GM12878 (cell line): Measurements from ENCODE around the gene SLC38A1. TPM values are rescaled to one million over a fixed set of nuclear protein-coding genes. Genes with fewer than 3 reads are reported as not detected.

Experiments used
- ATAC-seq: fragments of 200-7000 bp; cut with Tn5 transposase; 3 replicates; pipeline ENCODE4 v1.9.1; 2020; ENCODE audit warnings: mild to moderate bottlenecking, moderate library complexity
- BruUV-seq: library from RNA; stranded (reverse); fragments of 400-500 nt; replicated peaks from 2 replicates; lab custom pipeline; 2021; lab: Mats Ljungman, UMichigan
- CTCF ChIA-PET: fragments of 300-600 bp; sonication (Branson Sonifier 250); formaldehyde crosslinking; extraction: SDS; loops from one replicate; lab custom pipeline; 2021; ENCODE audit warnings: inconsistent platforms; lab: Yijun Ruan, JAX
- POLR2A ChIA-PET: fragments of 350-600 bp; formaldehyde crosslinking; extraction: SDS; loops from one replicate; lab custom pipeline; 2021; ENCODE audit warnings: inconsistent platforms; lab: Charles Lee
- RAD21 ChIA-PET: fragments of 300-600 bp; sonication (Branson Sonifier 250); formaldehyde crosslinking; loops from one replicate; lab custom pipeline; 2023; ENCODE audit warnings: antibody characterized with exemption; ENCODE audit not compliant: unreplicated experiment; lab: Charles Lee
- SMC1A ChIA-PET: fragments of 300-600 bp; sonication (Branson Sonifier 250); formaldehyde crosslinking; loops from one replicate; lab custom pipeline; 2023; ENCODE audit not compliant: unreplicated experiment, uncharacterized antibody; lab: Charles Lee
- DNase-seq: peaks from one replicate; pipeline ENCODE4 v3.0.0-alpha.2; 2011; ENCODE audit warnings: low read depth, low spot score
- FAIRE-seq: peaks from 3 replicates; lab custom pipeline; 2011; peaks lifted over from hg19 to GRCh38; lab: Jason Lieb, UNC
- H2AFZ ChIP-seq: 2 replicates; pipeline ENCODE4 v1.6.0; 2011; ENCODE audit warnings: low read depth, low read length, control low read depth; ENCODE audit not compliant: control insufficient read depth
- H3K27ac ChIP-seq: 2 replicates; pipeline ENCODE4 v1.5.1; 2011; ENCODE audit warnings: control low read depth; ENCODE audit not compliant: control insufficient read depth, insufficient read depth
- H3K27me3 ChIP-seq, 2 experiments: replicated peaks in 1 of 2; 2 replicates each; pipeline versions ENCODE4 v1.6.0 to v1.6.1; 2011; ENCODE audit warnings: low read length in 1 of 2; ENCODE audit not compliant: control insufficient read depth in 2 of 2, insufficient read depth in 2 of 2
- H3K36me3 ChIP-seq, 2 experiments: 2 replicates each; pipeline ENCODE4 v1.5.1; 2011; ENCODE audit warnings: low read length in 1 of 2; ENCODE audit not compliant: control insufficient read depth in 2 of 2, insufficient read depth in 2 of 2
- H3K4me1 ChIP-seq: 2 replicates; pipeline ENCODE4 v1.6.1; 2011; ENCODE audit warnings: mild to moderate bottlenecking, low read length, moderate library complexity, mixed read lengths; ENCODE audit not compliant: control insufficient read depth, insufficient read depth
- H3K4me2 ChIP-seq: 2 replicates; pipeline ENCODE4 v1.6.0; 2011; ENCODE audit warnings: control low read depth; ENCODE audit not compliant: control insufficient read depth, insufficient read depth
- H3K4me3 ChIP-seq: fragments of 200-600 bp; sonication (generic); 2 replicates; pipeline ENCODE4 v1.5.1; 2016
- H3K79me2 ChIP-seq: 2 replicates; pipeline ENCODE4 v1.6.0; 2011; ENCODE audit warnings: low read length; ENCODE audit not compliant: control insufficient read depth, insufficient read depth
- H3K9ac ChIP-seq: 2 replicates; pipeline ENCODE4 v1.8.0; 2011; ENCODE audit warnings: low read length, control low read depth, mixed read lengths; ENCODE audit not compliant: control insufficient read depth, insufficient read depth
- H3K9me3 ChIP-seq: replicated peaks from 3 replicates; pipeline ENCODE4 v1.5.1; 2011; ENCODE audit warnings: mild to moderate bottlenecking, low read length; ENCODE audit not compliant: control insufficient read depth, insufficient read depth
- H4K20me1 ChIP-seq: 2 replicates; pipeline ENCODE4 v1.6.0; 2011; ENCODE audit not compliant: control insufficient read depth, insufficient read depth
- BCL11A ChIP-seq: IDR thresholded peaks from 2 replicates; pipeline ENCODE4 v1.6.1; 2011; ENCODE audit warnings: low read depth, low read length
- BRCA1 ChIP-seq: IDR thresholded peaks from 2 replicates; pipeline ENCODE4 v1.6.1; 2011; ENCODE audit warnings: low read depth, low read length, improper control_type of control experiment
- CREB1 ChIP-seq: IDR thresholded peaks from 2 replicates; pipeline ENCODE4 v1.6.1; 2012; ENCODE audit warnings: low read depth, mild to moderate bottlenecking, inconsistent platforms
- EP300 ChIP-seq, 2 experiments: fragments of 150-350 bp in 1 of 2; IDR thresholded peaks; 2 replicates each; pipeline ENCODE4 v1.6.1; 2011 to 2012; ENCODE audit warnings: low read depth in 2 of 2, low read length in 2 of 2, borderline replicate concordance in 1 of 2, improper control_type of control experiment in 1 of 2, inconsistent platforms in 1 of 2; ENCODE audit not compliant: control insufficient read depth in 1 of 2
- ETV6 ChIP-seq, 2 experiments: fragments of 450-650 bp in 1 of 2; IDR thresholded peaks in 1 of 2; conservative IDR thresholded peaks in 1 of 2; 2 replicates each; pipeline ENCODE4 v1.6.1; 2014; ENCODE audit warnings: antibody characterized with exemption in 1 of 2, borderline replicate concordance in 1 of 2, low read depth in 1 of 2, mild to moderate bottlenecking in 1 of 2, moderate library complexity in 1 of 2
- EZH2 ChIP-seq: IDR thresholded peaks from 2 replicates; pipeline ENCODE4 v1.6.1; 2012; ENCODE audit warnings: low read depth, mild to moderate bottlenecking, control low read depth, inconsistent platforms, low read length, borderline replicate concordance; ENCODE audit not compliant: control insufficient read depth
- HDAC6 ChIP-seq: fragments of 200-600 bp; sonication (generic); IDR thresholded peaks from one replicate; pipeline ENCODE4 v1.8.0; 2017; ENCODE audit warnings: antibody characterized with exemption; ENCODE audit not compliant: unreplicated experiment
- IKZF2 ChIP-seq, 2 experiments: fragments of 450-650 bp; IDR thresholded peaks; 2 replicates each; pipeline ENCODE4 v1.6.1; 2017; ENCODE audit warnings: mild to moderate bottlenecking in 2 of 2, moderate library complexity in 2 of 2
- JUNB ChIP-seq: IDR thresholded peaks from 2 replicates; pipeline ENCODE4 v1.6.1; 2016; ENCODE audit warnings: antibody characterized with exemption, mild to moderate bottlenecking
- MEF2B ChIP-seq: fragments of 450-650 bp; IDR thresholded peaks from 2 replicates; pipeline ENCODE4 v1.6.1; 2018; ENCODE audit warnings: mild to moderate bottlenecking, moderate library complexity; ENCODE audit not compliant: partially characterized antibody, poor library complexity, severe bottlenecking
- NR2F1 ChIP-seq: fragments of 450-650 bp; conservative IDR thresholded peaks from 2 replicates; pipeline ENCODE4 v1.6.1; 2017; ENCODE audit warnings: mild to moderate bottlenecking
- PAX8 ChIP-seq: fragments of 450-650 bp; IDR thresholded peaks from 2 replicates; pipeline ENCODE4 v1.6.1; 2017; ENCODE audit warnings: mild to moderate bottlenecking, moderate library complexity
- RAD51 ChIP-seq: fragments of 450-650 bp; IDR thresholded peaks from 2 replicates; pipeline ENCODE4 v1.6.1; 2016; ENCODE audit warnings: moderate library complexity, mild to moderate bottlenecking, inconsistent platforms
- RUNX3 ChIP-seq: IDR thresholded peaks from 2 replicates; pipeline ENCODE4 v1.6.1; 2012; ENCODE audit warnings: low read length, inconsistent platforms
- SPI1 ChIP-seq: IDR thresholded peaks from 2 replicates; pipeline ENCODE4 v1.6.1; 2011; ENCODE audit warnings: low read depth, mild to moderate bottlenecking, low read length, moderate library complexity, borderline replicate concordance; ENCODE audit not compliant: insufficient read depth
- TCF7 ChIP-seq: IDR thresholded peaks from 2 replicates; pipeline ENCODE4 v1.6.1; 2014; ENCODE audit warnings: antibody characterized with exemption, borderline replicate concordance
- ZNF217 ChIP-seq: fragments of 450-650 bp; IDR thresholded peaks from 2 replicates; pipeline ENCODE4 v1.6.1; 2017; ENCODE audit warnings: antibody characterized with exemption, mild to moderate bottlenecking
- ZNF687 ChIP-seq: fragments of 450-650 bp; IDR thresholded peaks from 2 replicates; pipeline ENCODE4 v1.6.1; 2017; ENCODE audit warnings: mild to moderate bottlenecking, moderate library complexity
- in situ Hi-C: fragments of 300-500 bp; cut with MboI; formaldehyde crosslinking; loops from 9 replicates; pipeline ENCODE4 v1.14.3; 2018; ENCODE audit warnings: mixed read lengths
- intact Hi-C: fragments of 100-400 bp; cut with micrococcal nuclease; formaldehyde crosslinking; loops from one replicate; pipeline ENCODE4 v1.14.2; 2022; ENCODE audit not compliant: unreplicated experiment
- polyA plus RNA-seq, 11 experiments: library from polyadenylated mRNA; depleted of rRNA in 4 of 11; unstranded in 6 of 11; stranded (reverse) in 5 of 11; fragments of >200 nt; fragmentation: Nextera tagmentation in 4 of 11; fragmentation: Illumina TruSeq in 1 of 11; extraction: Ambion mirVana in 4 of 11; extraction: Trizol in 1 of 11; gene quantifications; 1 replicate in 1 of 11; 2 replicates in 10 of 11; pipeline versions ENCODE4 v1.2.1 to v1.2.3, GENCODE V29; 2011 to 2016; ENCODE audit warnings: inconsistent platforms in 2 of 11, missing spikeins in 2 of 11, low read depth in 1 of 11
- total RNA-seq, 4 experiments: library from RNA; depleted of rRNA in 3 of 4; stranded (reverse); fragments of >200 nt in 3 of 4; fragmentation: Illumina TruSeq in 1 of 4; extraction: Trizol in 1 of 4; gene quantifications; 2 replicates each; pipeline versions ENCODE4 v1.2.1 to v1.2.3, GENCODE V29; 2013 to 2021
- TF ChIP-seq, protein P1 (sequence below): fragments of 450-650 bp; IDR thresholded peaks from 2 replicates; pipeline ENCODE4 v1.6.1; 2017; ENCODE audit warnings: low read depth, mild to moderate bottlenecking, moderate library complexity

SLC38A1 gene
- total and polyA plus RNA-seq, 10 of the 15 experiments (the other 5 are each of a cell fraction or from before 2014, with no cell fraction given): 38.1 to 191 (median 144) TPM

GRCh38 chr12:46207644-46208043, 61.2 kb downstream of the SLC38A1 start:
- CTCF ChIA-PET: interaction anchor here (0.9 to 5.7 kb wide), 11 partner anchors 10 to 182 kb away, joined by 3 to 45 read pairs (median 6); partner anchors contain the start of gene SLC38A1
- no peak overlapping the region; the same call in 1 of the 2 replicates for H3K4me2 ChIP-seq
- BruUV-seq: no TSS peak
- intact Hi-C loops: loop anchor here (5.0 kb wide), 1 partner anchor 165 kb away; the partner anchor contains the start of gene SLC38A2
- FAIRE-seq (no peak), ATAC-seq (peak; percentile 52), DNase-seq (no peak)
- RAD21 ChIA-PET: interaction anchor here (1.0 to 8.5 kb wide), 14 partner anchors 11 to 454 kb away, joined by 3 to 126 read pairs (median 7); partner anchors contain the start of gene SLC38A1
- in situ Hi-C loops: no loop called here
- H3K4me3 ChIP-seq: no peak overlapping the region
- peaks cover 5 to 45% of the 10 kb centered on the region in 2 experiments for H3K36me3 ChIP-seq
- H3K27ac ChIP-seq: peak overlapping the region; percentile 85
- no peak overlapping the region; the same call in 1 of the 2 replicates for H3K9ac ChIP-seq
- H2AFZ ChIP-seq: no peak overlapping the region
- H4K20me1 ChIP-seq: no peaks in the 10 kb centered on the region
- no peaks in the 10 kb centered on the region for H3K27me3 ChIP-seq
- peaks cover 48% of the 10 kb centered on the region for H3K4me1 ChIP-seq
- H3K9me3 ChIP-seq: no peaks in the 10 kb centered on the region
- POLR2A ChIA-PET: interaction anchor here (0.6 to 6.9 kb wide), 11 partner anchors 9 to 180 kb away, joined by 3 to 64 read pairs (median 6); partner anchors contain the start of gene SLC38A1
- SMC1A ChIA-PET: interaction anchor here (0.7 to 22.6 kb wide), 20 partner anchors 8 to 467 kb away, joined by 3 to 377 read pairs (median 6); partner anchors contain the start of gene SLC38A1
- peaks cover 35% of the 10 kb centered on the region for H3K79me2 ChIP-seq
- peak; percentile 88 for TF ChIP-seq NR2F1
- TF ChIP-seq EP300 (IDR thresholded peaks at IDR 0.05; ENCODE audit: borderline replicate concordance in 1 of 2, control insufficient read depth in 1 of 2, low read depth in 2 of 2, low read length in 2 of 2): peak in 1 of 2 experiments; percentile 62; a peak in 2 of 4 replicates
- no peak for TF ChIP-seq EZH2
- TF ChIP-seq CREB1: peak; percentile 57; the same call in 1 of the 2 replicates
- 0 out of 2 replicates have a peak, but pooled peaks have one; percentile 44 for TF ChIP-seq ZNF687
- TF ChIP-seq IKZF2 (IDR thresholded peaks at IDR 0.05): peak; percentile 8 to 42; a peak in 2 of 4 replicates
- TF ChIP-seq HDAC6: no peak
- TF ChIP-seq ETV6 (conservative IDR thresholded peaks at IDR 0.05 in 1 of 2, IDR thresholded peaks at IDR 0.05 in 1 of 2; ENCODE audit: borderline replicate concordance in 1 of 2, low read depth in 1 of 2): no peak
- TF ChIP-seq RAD51: no peak
- peak; percentile 51 for TF ChIP-seq SPI1
- peak; percentile 42; the same call in 1 of the 2 replicates for TF ChIP-seq BCL11A
- peak; percentile 64 for TF ChIP-seq JUNB
- TF ChIP-seq BRCA1: no peak
- peak; percentile 77 for TF ChIP-seq MEF2B
- TF ChIP-seq, protein P1, sequence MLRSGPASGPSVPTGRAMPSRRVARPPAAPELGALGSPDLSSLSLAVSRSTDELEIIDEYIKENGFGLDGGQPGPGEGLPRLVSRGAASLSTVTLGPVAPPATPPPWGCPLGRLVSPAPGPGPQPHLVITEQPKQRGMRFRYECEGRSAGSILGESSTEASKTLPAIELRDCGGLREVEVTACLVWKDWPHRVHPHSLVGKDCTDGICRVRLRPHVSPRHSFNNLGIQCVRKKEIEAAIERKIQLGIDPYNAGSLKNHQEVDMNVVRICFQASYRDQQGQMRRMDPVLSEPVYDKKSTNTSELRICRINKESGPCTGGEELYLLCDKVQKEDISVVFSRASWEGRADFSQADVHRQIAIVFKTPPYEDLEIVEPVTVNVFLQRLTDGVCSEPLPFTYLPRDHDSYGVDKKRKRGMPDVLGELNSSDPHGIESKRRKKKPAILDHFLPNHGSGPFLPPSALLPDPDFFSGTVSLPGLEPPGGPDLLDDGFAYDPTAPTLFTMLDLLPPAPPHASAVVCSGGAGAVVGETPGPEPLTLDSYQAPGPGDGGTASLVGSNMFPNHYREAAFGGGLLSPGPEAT: peak; percentile 63; the same call in 1 of the 2 replicates
- TF ChIP-seq ZNF217: 0 out of 2 replicates have a peak, but pooled peaks have one; percentile 38
- peak; percentile 54; the same call in 1 of the 2 replicates for TF ChIP-seq RUNX3
- no peak for TF ChIP-seq PAX8
- TF ChIP-seq TCF7: peak; percentile 74; the same call in 1 of the 2 replicates
